Smooth muscle cell (in vitro differentiated cells): ENCODE results near the gene DCLRE1B. TPM values are rescaled to one million over a fixed set of nuclear protein-coding genes. Genes with fewer than 3 reads are reported as not detected.
A peak's percentile ranks its signal among the peaks of the same experiment; 100 is the strongest.

Experiments
- DNase-seq: peaks from one replicate; lab custom pipeline; 2025; ENCODE audit not compliant: unreplicated experiment; lab: John Stamatoyannopoulos, UW
- H2AFZ ChIP-seq: fragments of 200-600 bp; sonication (generic); 2 replicates; pipeline ENCODE4 v1.6.0; 2016; ENCODE audit warnings: antibody characterized with exemption, low read depth, mild to moderate bottlenecking
- H3F3A ChIP-seq: fragments of 200-600 bp; sonication (generic); 2 replicates; pipeline ENCODE4 v1.6.0; 2017; ENCODE audit warnings: antibody characterized with exemption, low read depth
- H3K27ac ChIP-seq: fragments of 200-600 bp; sonication (generic); 2 replicates; pipeline ENCODE4 v1.5.1; 2016; ENCODE audit warnings: low read depth, mild to moderate bottlenecking
- H3K27me3 ChIP-seq: fragments of 200-600 bp; sonication (generic); 2 replicates; pipeline ENCODE4 v1.6.1; 2016; ENCODE audit warnings: low read depth, mild to moderate bottlenecking
- H3K36me3 ChIP-seq: fragments of 200-600 bp; sonication (generic); 2 replicates; pipeline ENCODE4 v1.5.1; 2016; ENCODE audit warnings: low read depth
- H3K4me1 ChIP-seq: fragments of 200-600 bp; sonication (generic); 2 replicates; pipeline ENCODE4 v1.5.1; 2016; ENCODE audit warnings: low read depth
- H3K4me2 ChIP-seq: fragments of 200-600 bp; sonication (generic); 2 replicates; pipeline ENCODE4 v1.6.0; 2016; ENCODE audit warnings: mild to moderate bottlenecking
- H3K4me3 ChIP-seq: fragments of 200-600 bp; sonication (generic); 2 replicates; pipeline ENCODE4 v1.5.1; 2016; ENCODE audit warnings: mild to moderate bottlenecking
- H3K79me2 ChIP-seq: fragments of 200-600 bp; sonication (generic); 2 replicates; pipeline ENCODE4 v1.6.0; 2016; ENCODE audit warnings: low read depth, mild to moderate bottlenecking
- H3K9ac ChIP-seq: fragments of 200-600 bp; sonication (generic); 2 replicates; pipeline ENCODE4 v1.6.0; 2016; ENCODE audit warnings: low read depth
- H3K9me3 ChIP-seq: fragments of 200-600 bp; sonication (generic); replicated peaks from 2 replicates; pipeline ENCODE4 v1.5.1; 2016; ENCODE audit warnings: low read depth
- H4K20me1 ChIP-seq: fragments of 200-600 bp; sonication (generic); 2 replicates; pipeline ENCODE4 v1.6.0; 2016; ENCODE audit warnings: low read depth
- CTCF ChIP-seq: fragments of 200-600 bp; sonication (generic); IDR thresholded peaks from 2 replicates; pipeline ENCODE4 v1.5.1; 2017; ENCODE audit warnings: borderline replicate concordance, mild to moderate bottlenecking, antibody characterized with exemption; ENCODE audit not compliant: insufficient read depth, poor library complexity, severe bottlenecking
- WGBS: methylation state at CpG from one replicate; pipeline ENCODE4 v1.1.7; 2016; ENCODE audit warnings: low lambda C conversion rate; 5-methylcytosine and 5-hydroxymethylcytosine counted together
- polyA plus RNA-seq: library from polyadenylated mRNA; unstranded; fragments of >200 nt; fragmentation: Nextera tagmentation; extraction: Ambion mirVana; gene quantifications from 2 replicates; pipeline ENCODE4 v1.2.1, GENCODE V29; 2016
- total RNA-seq: library from RNA; depleted of rRNA; stranded (reverse); fragments of >200 nt; gene quantifications from 2 replicates; pipeline ENCODE4 v1.2.3, GENCODE V29; 2014

Gene DCLRE1B
- total and polyA plus RNA-seq, 2 experiments from 2014 or later = 5.9 to 11.0 TPM

- WGBS = 97% methylated on average over 3 of the region's 3 CpGs
These were observed 34.3 kb upstream of the DCLRE1B start for GRCh38 chr1:113870778-113871177.

GRCh38 chr1:113871597-113872113 is 33.5 kb upstream of the DCLRE1B start, which contains the start of gene PTPN22:
PTPN22 (minus strand) TSS chr1:113871712.
- H3K27me3 ChIP-seq = no peaks in the 10 kb centered on the region
- no peak within 1 kb of the TSS for H3K9ac ChIP-seq
- WGBS = 33% methylated on average over 4 of the region's 4 CpGs
- H3K27ac ChIP-seq = no peak within 1 kb of the TSS
- H2AFZ ChIP-seq = peak within 1 kb of the TSS; percentile 42
- H3K36me3 ChIP-seq = no peaks in the 10 kb centered on the region
- no peaks in the 10 kb centered on the region for H3K79me2 ChIP-seq
- no peaks in the 10 kb centered on the region for H3K9me3 ChIP-seq
- no peaks in the 10 kb centered on the region for H4K20me1 ChIP-seq
- DNase-seq = no peak
- no peak within 1 kb of the TSS for H3K4me3 ChIP-seq
- TF ChIP-seq CTCF = no peak
- H3K4me2 ChIP-seq = peak within 1 kb of the TSS; percentile 49
- H3F3A ChIP-seq = no peaks in the 10 kb centered on the region
- H3K4me1 ChIP-seq = no peaks in the 10 kb centered on the region

More at GRCh38 chr1:113870778-113871177, 34.3 kb upstream of the DCLRE1B start:
- no peak for DNase-seq
- H3K4me2 ChIP-seq = no peak overlapping the region
- H3K27ac ChIP-seq = no peak overlapping the region
- H3K9me3 ChIP-seq = no peaks in the 10 kb centered on the region
- no peaks in the 10 kb centered on the region for H3K27me3 ChIP-seq
- H3K9ac ChIP-seq = no peak overlapping the region
- no peaks in the 10 kb centered on the region for H3K4me1 ChIP-seq
- TF ChIP-seq CTCF = no peak
- no peaks in the 10 kb centered on the region for H3F3A ChIP-seq
- H4K20me1 ChIP-seq = no peaks in the 10 kb centered on the region
- no peaks in the 10 kb centered on the region for H3K79me2 ChIP-seq
- H2AFZ ChIP-seq = no peak overlapping the region
- H3K4me3 ChIP-seq = no peak overlapping the region
- H3K36me3 ChIP-seq = no peaks in the 10 kb centered on the region

- no peaks in the 10 kb centered on the region for H4K20me1 ChIP-seq
- no peaks in the 10 kb centered on the region for H3K4me1 ChIP-seq
- no peaks in the 10 kb centered on the region for H3F3A ChIP-seq
- TF ChIP-seq CTCF = no peak
- H3K4me2 ChIP-seq = no peak overlapping the region
- no peak overlapping the region for H3K27ac ChIP-seq
- H3K27me3 ChIP-seq = no peaks in the 10 kb centered on the region
- no peak overlapping the region for H3K4me3 ChIP-seq
- no peaks in the 10 kb centered on the region for H3K79me2 ChIP-seq
- no peak overlapping the region for H2AFZ ChIP-seq
- H3K9ac ChIP-seq = no peak overlapping the region
- no peaks in the 10 kb centered on the region for H3K9me3 ChIP-seq
- H3K36me3 ChIP-seq = no peaks in the 10 kb centered on the region
- no peak for DNase-seq
These were observed 32.7 kb upstream of the DCLRE1B start for GRCh38 chr1:113872219-113872935.
